SKM-1 treated with dmso at 0.1 percent for 144 hours (cell line): Measurements from ENCODE around the gene MED12L.
"Not testable (repeated sequence)": the region's sequence is repeated elsewhere in the genome, so short reads cannot be mapped to it uniquely, and the experiment has no call there.

Experiments
- DNase-seq: peaks from one replicate; lab custom pipeline; 2025; ENCODE audit not compliant: unreplicated experiment; lab: John Stamatoyannopoulos, UW

MED12L gene

GRCh38 chr3:151085227-151085888 lies at the start of gene MED12L:
Gene MED12L, plus strand, starts transcription at chr3:151085664. Its CDS starts 1,263 bp downstream, at chr3:151086927.
- DNase-seq: peak; percentile 68

- DNase-seq: no peak
Observed at GRCh38 chr3:151037746-151038477, 47.6 kb upstream of the MED12L start.

- no peak for DNase-seq
Observed at GRCh38 chr3:151044706-151045105, 40.8 kb upstream of the MED12L start.

- DNase-seq: no peak
Observed at GRCh38 chr3:151047636-151048035, 37.8 kb upstream of the MED12L start.

GRCh38 chr3:151051533-151051932 lies 33.9 kb upstream of the MED12L start:
- DNase-seq: no peak

- DNase-seq: no peak
Observed at GRCh38 chr3:151052346-151052745, 33.1 kb upstream of the MED12L start.

GRCh38 chr3:151052756-151053155 lies 32.7 kb upstream of the MED12L start:
- DNase-seq: no peak

GRCh38 chr3:151058740-151059139 lies 26.7 kb upstream of the MED12L start:
- DNase-seq: no peak

- DNase-seq: no peak
Observed at GRCh38 chr3:151062611-151063010, 22.9 kb upstream of the MED12L start.

- DNase-seq: no peak
Observed at GRCh38 chr3:151067158-151067557, 18.3 kb upstream of the MED12L start.

GRCh38 chr3:151072842-151073241 lies 12.6 kb upstream of the MED12L start:
- DNase-seq: not testable (repeated sequence)

- DNase-seq: no peak
Observed at GRCh38 chr3:151074256-151074655, 11.2 kb upstream of the MED12L start.

- no peak for DNase-seq
Observed at GRCh38 chr3:151075869-151076562, 9.4 kb upstream of the MED12L start.

- DNase-seq: no peak
Observed at GRCh38 chr3:151076626-151077025, 8.8 kb upstream of the MED12L start.

- DNase-seq: not testable (repeated sequence)
Observed at GRCh38 chr3:151081082-151081481, 4.4 kb upstream of the MED12L start.

- DNase-seq: no peak
Observed at GRCh38 chr3:151082880-151083838, 2.3 kb upstream of the MED12L start.

- no peak for DNase-seq
Observed at GRCh38 chr3:151084893-151085226, 604 bp upstream of the MED12L start.

GRCh38 chr3:151085889-151086483 lies 522 bp downstream of the MED12L start:
- no peak for DNase-seq

GRCh38 chr3:151086484-151087456 lies 1.3 kb downstream of the MED12L start:
- DNase-seq: peak; percentile 81
